ENCODE measurements around the gene SLC12A8. TPM values are rescaled to one million over a fixed set of nuclear protein-coding genes. Genes with fewer than 3 reads are reported as not detected.

Gene SLC12A8
- total RNA-seq, 1 donor from 2014 or later, result 13.6 TPM

DNA sequence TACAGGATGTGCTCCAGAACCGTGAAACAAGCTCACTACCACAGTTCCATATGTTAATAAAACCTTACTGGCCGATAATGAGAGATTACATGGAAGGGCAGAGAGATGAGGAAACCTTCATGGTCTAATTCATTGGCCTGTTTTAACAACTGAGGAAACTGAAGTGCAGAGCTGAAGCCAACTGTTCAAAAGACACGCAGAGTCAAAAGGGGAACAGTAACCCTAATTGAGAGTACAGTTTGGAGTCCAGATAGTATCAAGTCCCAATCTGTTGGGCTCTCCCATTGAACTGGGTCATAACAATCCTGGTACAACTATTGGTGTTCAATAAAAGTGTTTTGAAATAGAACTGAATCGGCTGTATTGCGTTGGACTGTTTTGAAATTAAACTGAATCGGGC lies 69.6 kb downstream of the SLC12A8 start:
- TF ChIP-seq CTCF (IDR thresholded peaks at IDR 0.05; ENCODE audit: insufficient read depth, low read length, poor library complexity, severe bottlenecking), result no peak

DNA sequence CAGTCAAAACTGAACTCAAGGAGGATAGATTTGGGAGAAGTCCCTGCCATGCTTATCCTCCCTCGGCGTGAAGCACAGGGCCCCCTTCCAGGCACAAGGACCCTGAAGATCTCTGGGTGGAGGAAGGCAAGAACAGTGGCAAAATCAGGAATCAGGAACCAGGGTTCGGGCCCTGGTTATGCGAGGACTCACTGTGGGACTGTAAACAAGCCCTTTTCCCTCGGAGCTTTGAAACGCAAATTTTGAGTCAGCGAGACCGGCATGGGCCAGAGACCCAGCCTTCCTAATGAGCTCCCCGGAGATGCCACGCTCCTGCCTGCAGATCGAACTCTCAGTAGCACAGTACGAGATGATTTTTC lies 70.1 kb downstream of the SLC12A8 start:
- no peak overlapping the region for H3K4me3 ChIP-seq (ENCODE audit: low read depth, low read length)
- DNase-seq (ENCODE audit: low read depth), result no peak
- no peak for TF ChIP-seq CTCF (IDR thresholded peaks at IDR 0.05; ENCODE audit: insufficient read depth, low read length, poor library complexity, severe bottlenecking)
- no peaks in the 10 kb centered on the region for H3K27me3 ChIP-seq (ENCODE audit: control insufficient read depth, insufficient read depth, low read length)
- H3K36me3 ChIP-seq (ENCODE audit: control insufficient read depth, insufficient read depth, low read length), result no peaks in the 10 kb centered on the region

More for the DNA sequence above, 69.6 kb downstream of the SLC12A8 start:
- Histone ChIP-seq H3K36me3 (ENCODE audit: control insufficient read depth, insufficient read depth, low read length) (no peaks in the 10 kb centered on the region), H3K4me3 (ENCODE audit: low read depth, low read length) (no peak overlapping the region), H3K27me3 (ENCODE audit: control insufficient read depth, insufficient read depth, low read length) (no peaks in the 10 kb centered on the region)
- no peak for DNase-seq (ENCODE audit: low read depth)

- DNase-seq (ENCODE audit: low read depth), result no peak
- no peaks in the 10 kb centered on the region for H3K27me3 ChIP-seq (ENCODE audit: control insufficient read depth, insufficient read depth, low read length)
- TF ChIP-seq CTCF (IDR thresholded peaks at IDR 0.05; ENCODE audit: insufficient read depth, low read length, poor library complexity, severe bottlenecking), result peak; percentile 47
- H3K4me3 ChIP-seq (ENCODE audit: low read depth, low read length), result peak overlapping the region; percentile 26
- H3K36me3 ChIP-seq (ENCODE audit: control insufficient read depth, insufficient read depth, low read length), result no peaks in the 10 kb centered on the region
These were observed 70.7 kb downstream of the SLC12A8 start for GRCh38 chr3:125141596-125142419.

DNA sequence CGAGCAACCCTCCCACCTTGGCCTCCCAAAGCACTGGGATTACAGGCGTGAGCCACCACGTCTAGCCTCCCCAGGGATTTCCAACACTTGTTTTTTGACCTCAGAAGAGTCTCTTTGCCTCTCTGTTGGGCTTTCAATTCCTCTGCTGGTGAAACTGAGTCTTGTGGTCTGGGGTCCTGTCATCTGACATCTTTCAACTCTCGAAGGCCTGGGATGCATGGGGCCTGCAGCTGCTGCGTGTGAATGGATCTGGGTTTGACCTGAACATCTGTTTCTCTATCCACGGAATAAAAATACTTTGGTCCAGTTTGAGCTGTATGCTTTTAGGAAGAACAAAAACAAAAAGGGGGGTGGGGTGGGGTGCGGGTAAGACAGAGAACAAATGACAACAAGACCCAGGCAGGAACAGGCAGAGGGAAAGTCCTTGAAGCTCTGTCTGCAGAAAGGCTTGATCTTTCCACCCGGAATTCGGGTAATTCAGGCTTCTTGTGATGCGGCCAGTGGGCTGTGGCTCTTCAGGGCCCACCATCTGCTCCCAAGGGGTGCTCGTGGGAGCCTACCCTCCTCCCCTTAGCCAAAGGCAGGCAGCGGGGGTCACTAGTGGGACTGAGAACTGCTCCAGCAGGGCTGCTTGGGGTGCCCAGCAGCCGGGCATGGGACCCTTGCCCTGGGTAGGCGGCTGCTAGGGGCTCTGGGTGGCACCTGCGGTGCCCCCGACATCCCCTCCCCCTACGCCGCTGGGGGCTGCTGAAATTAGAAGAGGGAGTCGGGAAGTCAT lies 71.5 kb downstream of the SLC12A8 start:
- Histone ChIP-seq H3K4me3 (ENCODE audit: low read depth, low read length) (no peak overlapping the region), H3K27me3 (ENCODE audit: control insufficient read depth, insufficient read depth, low read length) (no peaks in the 10 kb centered on the region), H3K36me3 (ENCODE audit: control insufficient read depth, insufficient read depth, low read length) (no peaks in the 10 kb centered on the region)
- no peak for DNase-seq (ENCODE audit: low read depth)
- no peak for TF ChIP-seq CTCF (IDR thresholded peaks at IDR 0.05; ENCODE audit: insufficient read depth, low read length, poor library complexity, severe bottlenecking)

GRCh38 chr3:125140011-125140817 lies 72.3 kb downstream of the SLC12A8 start:
- Histone ChIP-seq H3K4me3 (ENCODE audit: low read depth, low read length) (no peak overlapping the region), H3K36me3 (ENCODE audit: control insufficient read depth, insufficient read depth, low read length) (no peaks in the 10 kb centered on the region), H3K27me3 (ENCODE audit: control insufficient read depth, insufficient read depth, low read length) (no peaks in the 10 kb centered on the region)
- TF ChIP-seq CTCF (IDR thresholded peaks at IDR 0.05; ENCODE audit: insufficient read depth, low read length, poor library complexity, severe bottlenecking), result no peak
- DNase-seq (ENCODE audit: low read depth), result no peak
